ENCODE data around the gene PPP4R3B.
"Not testable (repeated sequence)": the region's sequence is repeated elsewhere in the genome, so short reads cannot be mapped to it uniquely, and the experiment has no call there.

PPP4R3B gene

DNA sequence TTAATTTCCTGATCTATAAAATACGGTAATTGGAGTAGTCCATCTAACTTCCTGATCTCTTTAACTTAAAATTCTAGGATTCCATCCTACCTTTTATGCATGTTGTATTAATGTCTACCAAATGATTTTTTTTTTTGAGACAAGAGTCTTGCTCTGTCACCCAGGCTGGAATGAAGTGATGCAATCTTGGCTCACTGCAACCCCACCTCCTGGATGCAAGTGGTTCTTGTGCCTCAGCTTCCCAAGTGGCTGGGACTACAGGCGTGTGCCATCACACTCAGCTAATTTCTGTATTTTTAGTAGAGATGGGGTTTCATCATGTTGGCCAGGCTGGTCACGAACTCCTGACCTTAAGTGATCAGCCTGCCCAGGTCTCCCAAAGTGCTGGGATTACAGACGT lies 50.1 kb downstream of the PPP4R3B start:
- TF ChIP-seq, protein P1, sequence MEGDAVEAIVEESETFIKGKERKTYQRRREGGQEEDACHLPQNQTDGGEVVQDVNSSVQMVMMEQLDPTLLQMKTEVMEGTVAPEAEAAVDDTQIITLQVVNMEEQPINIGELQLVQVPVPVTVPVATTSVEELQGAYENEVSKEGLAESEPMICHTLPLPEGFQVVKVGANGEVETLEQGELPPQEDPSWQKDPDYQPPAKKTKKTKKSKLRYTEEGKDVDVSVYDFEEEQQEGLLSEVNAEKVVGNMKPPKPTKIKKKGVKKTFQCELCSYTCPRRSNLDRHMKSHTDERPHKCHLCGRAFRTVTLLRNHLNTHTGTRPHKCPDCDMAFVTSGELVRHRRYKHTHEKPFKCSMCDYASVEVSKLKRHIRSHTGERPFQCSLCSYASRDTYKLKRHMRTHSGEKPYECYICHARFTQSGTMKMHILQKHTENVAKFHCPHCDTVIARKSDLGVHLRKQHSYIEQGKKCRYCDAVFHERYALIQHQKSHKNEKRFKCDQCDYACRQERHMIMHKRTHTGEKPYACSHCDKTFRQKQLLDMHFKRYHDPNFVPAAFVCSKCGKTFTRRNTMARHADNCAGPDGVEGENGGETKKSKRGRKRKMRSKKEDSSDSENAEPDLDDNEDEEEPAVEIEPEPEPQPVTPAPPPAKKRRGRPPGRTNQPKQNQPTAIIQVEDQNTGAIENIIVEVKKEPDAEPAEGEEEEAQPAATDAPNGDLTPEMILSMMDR (IDR thresholded peaks at IDR 0.05; ENCODE audit: low read depth, low read length) = no peak
- H3K4me3 ChIP-seq (ENCODE audit: low read depth, low read length) = no peak overlapping the region

DNA sequence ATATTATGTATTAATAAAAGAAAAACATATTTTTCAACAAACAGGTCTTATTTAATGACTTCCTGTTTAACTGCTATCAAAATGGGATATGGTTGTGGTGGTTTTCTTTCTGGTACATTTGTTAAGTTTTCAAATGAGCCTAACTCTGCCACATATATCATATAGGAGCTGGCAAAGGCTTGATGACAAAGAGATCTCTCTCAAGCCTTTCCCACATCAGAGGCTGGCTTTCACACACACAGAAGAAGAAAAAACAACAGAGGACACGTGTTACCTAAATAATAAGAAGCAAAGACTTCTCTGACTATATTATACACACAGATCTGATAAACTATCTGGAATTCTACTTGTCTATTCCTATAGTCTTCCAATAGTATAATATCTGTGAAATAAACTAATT lies 51.8 kb downstream of the PPP4R3B start:
- TF ChIP-seq, protein P1 (IDR thresholded peaks at IDR 0.05; ENCODE audit: low read depth, low read length) = no peak
- H3K4me3 ChIP-seq (ENCODE audit: low read depth, low read length) = no peak overlapping the region

DNA sequence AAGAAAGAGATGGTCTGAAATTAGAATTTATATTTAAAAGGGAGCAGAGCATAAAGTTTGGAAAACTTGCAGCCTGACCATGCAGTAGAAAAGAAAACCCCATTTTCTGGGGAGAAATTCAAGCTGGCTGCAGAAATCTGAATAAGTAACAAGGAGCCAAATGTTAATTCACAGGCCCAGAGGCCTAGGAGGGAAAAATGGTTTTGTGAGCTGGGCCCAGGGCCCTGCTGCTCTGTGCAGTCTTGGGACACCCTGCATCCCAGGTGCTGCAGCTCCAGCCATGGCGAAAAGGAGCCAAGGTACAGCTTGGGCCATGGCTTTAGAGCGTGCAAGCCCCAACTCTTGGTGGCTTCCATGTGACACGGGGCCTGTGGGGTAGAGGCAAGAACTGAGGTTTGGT lies 56.6 kb downstream of the PPP4R3B start:
- TF ChIP-seq, protein P1 (IDR thresholded peaks at IDR 0.05; ENCODE audit: low read depth, low read length) = no peak

DNA sequence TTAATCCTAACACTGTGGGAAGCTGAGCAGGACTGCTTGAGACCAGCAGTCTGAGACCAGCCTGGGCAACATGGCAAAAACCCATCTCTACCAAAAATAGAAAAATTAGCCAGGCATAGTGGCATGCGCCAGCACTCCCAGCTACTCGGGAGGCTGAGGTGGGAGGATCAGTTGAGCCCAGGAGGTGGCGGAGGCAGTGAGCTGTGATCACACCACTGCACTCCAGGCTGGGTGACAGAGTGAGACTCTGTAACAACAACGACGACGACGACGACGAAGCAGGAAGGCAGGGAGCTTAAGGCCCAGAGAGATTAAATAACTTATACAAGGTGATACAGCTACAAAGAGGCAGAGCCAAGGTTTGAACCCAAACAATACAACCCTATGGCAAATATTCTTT lies 60.6 kb downstream of the PPP4R3B start:
- TF ChIP-seq, protein P1 (IDR thresholded peaks at IDR 0.05; ENCODE audit: low read depth, low read length) = no peak

More for the DNA sequence above, 56.6 kb downstream of the PPP4R3B start:
- no peak overlapping the region for H3K4me3 ChIP-seq (ENCODE audit: low read depth, low read length)

DNA sequence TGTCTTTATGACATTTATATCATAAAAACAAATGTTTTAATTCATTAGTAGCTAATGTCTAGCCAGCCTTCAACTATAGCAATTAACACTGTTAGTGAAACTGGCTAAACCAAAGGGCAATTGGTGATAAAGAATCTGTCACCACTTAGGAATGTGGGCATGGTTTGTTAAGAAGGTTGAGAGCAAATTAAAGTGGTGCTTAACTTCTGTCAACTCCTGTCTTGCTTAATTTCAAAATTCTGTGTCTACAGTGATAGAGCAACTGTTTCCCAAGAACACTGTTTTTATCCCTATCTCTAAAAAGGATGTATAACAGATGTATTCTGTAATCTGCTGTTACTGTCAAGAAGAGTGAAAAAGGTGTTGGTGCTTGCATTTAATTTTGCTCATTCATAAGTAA lies 61.4 kb downstream of the PPP4R3B start:
- TF ChIP-seq, protein P1 (IDR thresholded peaks at IDR 0.05; ENCODE audit: low read depth, low read length) = no peak

More for the DNA sequence above, 60.6 kb downstream of the PPP4R3B start:
- no peak overlapping the region for H3K4me3 ChIP-seq (ENCODE audit: low read depth, low read length)

DNA sequence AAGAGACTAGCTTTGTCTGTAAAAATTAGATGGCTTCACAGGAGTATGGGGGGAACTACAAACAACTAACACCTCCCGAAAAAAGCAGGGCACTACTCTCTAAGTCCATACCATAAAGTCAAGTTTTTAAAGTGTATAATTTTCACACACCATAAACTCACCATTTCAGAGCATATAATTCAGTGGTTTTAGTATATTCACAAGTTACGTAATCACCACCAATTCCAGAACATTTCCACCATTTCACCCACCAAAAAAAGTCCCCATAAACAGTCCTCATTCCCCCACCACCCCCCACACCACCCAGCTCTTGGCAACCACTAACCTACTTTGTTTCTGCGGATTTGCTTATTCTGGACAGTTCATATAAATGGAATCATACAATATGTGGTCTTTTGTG lies 64.1 kb downstream of the PPP4R3B start:
- TF ChIP-seq, protein P1 (IDR thresholded peaks at IDR 0.05; ENCODE audit: low read depth, low read length) = no peak
- no peak overlapping the region for H3K4me3 ChIP-seq (ENCODE audit: low read depth, low read length)

More for the DNA sequence above, 61.4 kb downstream of the PPP4R3B start:
- H3K4me3 ChIP-seq (ENCODE audit: low read depth, low read length) = no peak overlapping the region

DNA sequence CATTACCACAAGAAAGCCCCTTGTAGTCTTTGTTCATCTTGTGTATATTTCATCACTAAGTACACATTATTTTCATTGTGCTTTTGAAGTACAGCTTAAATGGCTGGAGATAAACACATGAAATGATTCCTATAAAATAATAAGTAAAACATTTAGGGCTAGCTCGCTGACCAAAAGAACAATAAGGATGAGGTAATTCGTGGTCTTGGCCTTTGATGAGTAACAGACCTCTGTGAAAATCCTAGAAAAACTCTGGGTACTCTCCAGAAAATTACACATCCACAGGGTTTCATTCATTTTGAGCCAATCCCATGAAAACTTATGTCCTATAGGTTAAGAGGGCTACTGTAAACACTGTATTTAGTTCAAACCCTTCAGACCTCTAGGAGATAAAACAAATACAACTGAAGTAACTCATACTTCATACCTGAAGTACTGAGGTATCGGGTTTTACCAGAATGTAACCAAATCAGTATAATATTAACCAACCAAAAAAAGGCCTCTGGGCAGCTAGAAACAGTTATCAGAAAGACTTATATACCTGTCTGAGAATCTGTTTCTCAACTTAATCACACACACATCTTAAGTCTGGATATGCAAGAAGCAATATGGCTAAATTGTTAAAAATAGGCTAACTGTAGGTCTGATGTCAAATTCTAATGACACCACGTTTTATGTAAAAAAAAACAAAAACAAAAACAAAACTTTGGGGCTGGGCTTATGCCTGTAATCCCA lies 66.9 kb downstream of the PPP4R3B start:
- no peak overlapping the region for H3K4me3 ChIP-seq (ENCODE audit: low read depth, low read length)
- TF ChIP-seq, protein P1 (IDR thresholded peaks at IDR 0.05; ENCODE audit: low read depth, low read length) = no peak

DNA sequence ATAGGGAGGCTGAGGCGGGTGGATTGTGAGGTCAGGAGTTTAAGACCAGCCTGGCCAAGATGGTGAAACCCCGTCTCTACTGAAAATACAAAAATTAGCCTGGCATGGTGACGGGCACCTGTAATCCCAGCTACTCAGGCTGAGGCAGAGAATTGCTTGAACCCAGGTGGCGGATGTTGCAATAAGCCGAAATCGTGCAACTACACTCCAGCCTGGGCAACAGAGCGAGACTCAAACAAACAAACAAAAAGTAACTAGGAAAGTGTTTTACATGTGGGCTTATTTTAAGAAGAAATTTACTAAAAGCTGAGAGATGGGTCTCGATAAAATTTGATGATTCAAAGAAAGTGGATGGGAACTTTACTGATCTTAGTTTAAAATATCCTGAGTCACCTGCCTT lies 69.7 kb downstream of the PPP4R3B start:
- H3K4me3 ChIP-seq (ENCODE audit: low read depth, low read length) = not testable (repeated sequence)
